ENCODE results near the gene GTF3C5. TPM values are rescaled to one million over a fixed set of nuclear protein-coding genes. Genes with fewer than 3 reads are reported as not detected.
"Not testable (repeated sequence)": the region's sequence is repeated elsewhere in the genome, so short reads cannot be mapped to it uniquely, and the experiment has no call there.

Gene GTF3C5
- total RNA-seq, 1 experiment from 2014 or later, result 104 TPM

DNA sequence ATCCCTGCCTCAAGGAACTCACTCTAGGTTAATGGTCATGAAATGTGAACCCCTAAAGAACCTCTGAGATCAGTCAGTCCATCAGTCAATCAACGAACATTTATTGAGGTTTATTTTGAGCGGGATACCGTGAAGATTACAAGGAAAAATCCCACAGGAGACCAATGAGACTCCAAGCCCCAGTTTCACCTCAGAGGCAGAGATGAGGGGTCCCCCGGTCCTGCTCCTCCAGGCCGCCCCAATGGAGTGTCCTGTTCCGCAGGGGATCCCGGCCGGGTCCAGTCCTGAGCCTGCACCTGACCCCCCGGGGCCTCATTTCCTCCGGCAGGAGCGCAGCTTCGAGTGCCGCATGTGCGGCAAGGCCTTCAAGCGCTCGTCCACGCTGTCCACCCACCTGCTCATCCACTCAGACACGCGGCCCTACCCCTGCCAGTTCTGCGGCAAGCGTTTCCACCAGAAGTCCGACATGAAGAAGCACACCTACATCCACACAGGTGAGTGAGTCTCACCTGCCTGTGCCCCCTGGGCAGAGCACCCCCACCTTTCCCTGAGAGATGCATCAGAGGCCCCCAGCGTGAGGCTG is 41.3 kb upstream of the GTF3C5 start:
- H3K27me3 Mint-ChIP-seq (ENCODE audit: low read depth), result peaks cover 3% of the 10 kb centered on the region; the same call in 1 of the 2 replicates
- H3K4me3 Mint-ChIP-seq, result no peak overlapping the region
- no peak for DNase-seq (ENCODE audit: low spot score)
- H3K9me3 Mint-ChIP-seq, result peaks cover 5% of the 10 kb centered on the region
- ChIA-PET CTCF (interaction anchor here (1.2 kb wide), 1 partner anchor 199 kb away, joined by 3 read pairs; no protein-coding TSS in a partner anchor), POLR2A (no interaction called here)
- no peak for ATAC-seq
- H3K4me1 Mint-ChIP-seq, result peaks cover 29% of the 10 kb centered on the region
- H3K36me3 Mint-ChIP-seq, result no peaks in the 10 kb centered on the region
- no peak overlapping the region for H3K27ac Mint-ChIP-seq
- TF ChIP-seq TCF7 (CRISPR knock-in tag; IDR thresholded peaks at IDR 0.05; ENCODE audit: low read depth) (no peak), CREM (CRISPR knock-in tag; IDR thresholded peaks at IDR 0.05) (no peak), GRHL2 (CRISPR knock-in tag; IDR thresholded peaks at IDR 0.05; ENCODE audit: insufficient replicate concordance, severe bottlenecking) (no peak), JAZF1 (CRISPR knock-in tag; IDR thresholded peaks at IDR 0.05) (no peak), ZNF416 (CRISPR knock-in tag; IDR thresholded peaks at IDR 0.05) (no peak), ZNF512 (CRISPR knock-in tag; IDR thresholded peaks at IDR 0.05; ENCODE audit: borderline replicate concordance) (no peak), ELF4 (CRISPR knock-in tag; IDR thresholded peaks at IDR 0.05; ENCODE audit: low read depth) (no peak), NR1H2 (CRISPR knock-in tag; IDR thresholded peaks at IDR 0.05) (no peak), FOXK1 (CRISPR knock-in tag; IDR thresholded peaks at IDR 0.05) (no peak), E2F5 (CRISPR knock-in tag; IDR thresholded peaks at IDR 0.05) (no peak), ATF1 (CRISPR knock-in tag; IDR thresholded peaks at IDR 0.05) (no peak), MYBL2 (CRISPR knock-in tag; IDR thresholded peaks at IDR 0.05) (no peak), SMAD3 (CRISPR knock-in tag; IDR thresholded peaks at IDR 0.05; ENCODE audit: borderline replicate concordance) (no peak), SOX15 (CRISPR knock-in tag; IDR thresholded peaks at IDR 0.05) (no peak), MXD4 (CRISPR knock-in tag; IDR thresholded peaks at IDR 0.05; ENCODE audit: borderline replicate concordance) (no peak)
- TF ChIP-seq, protein P1, sequence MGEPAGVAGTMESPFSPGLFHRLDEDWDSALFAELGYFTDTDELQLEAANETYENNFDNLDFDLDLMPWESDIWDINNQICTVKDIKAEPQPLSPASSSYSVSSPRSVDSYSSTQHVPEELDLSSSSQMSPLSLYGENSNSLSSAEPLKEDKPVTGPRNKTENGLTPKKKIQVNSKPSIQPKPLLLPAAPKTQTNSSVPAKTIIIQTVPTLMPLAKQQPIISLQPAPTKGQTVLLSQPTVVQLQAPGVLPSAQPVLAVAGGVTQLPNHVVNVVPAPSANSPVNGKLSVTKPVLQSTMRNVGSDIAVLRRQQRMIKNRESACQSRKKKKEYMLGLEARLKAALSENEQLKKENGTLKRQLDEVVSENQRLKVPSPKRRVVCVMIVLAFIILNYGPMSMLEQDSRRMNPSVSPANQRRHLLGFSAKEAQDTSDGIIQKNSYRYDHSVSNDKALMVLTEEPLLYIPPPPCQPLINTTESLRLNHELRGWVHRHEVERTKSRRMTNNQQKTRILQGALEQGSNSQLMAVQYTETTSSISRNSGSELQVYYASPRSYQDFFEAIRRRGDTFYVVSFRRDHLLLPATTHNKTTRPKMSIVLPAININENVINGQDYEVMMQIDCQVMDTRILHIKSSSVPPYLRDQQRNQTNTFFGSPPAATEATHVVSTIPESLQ (CRISPR knock-in tag; IDR thresholded peaks at IDR 0.05), result no peak
- TF ChIP-seq, protein P2, sequence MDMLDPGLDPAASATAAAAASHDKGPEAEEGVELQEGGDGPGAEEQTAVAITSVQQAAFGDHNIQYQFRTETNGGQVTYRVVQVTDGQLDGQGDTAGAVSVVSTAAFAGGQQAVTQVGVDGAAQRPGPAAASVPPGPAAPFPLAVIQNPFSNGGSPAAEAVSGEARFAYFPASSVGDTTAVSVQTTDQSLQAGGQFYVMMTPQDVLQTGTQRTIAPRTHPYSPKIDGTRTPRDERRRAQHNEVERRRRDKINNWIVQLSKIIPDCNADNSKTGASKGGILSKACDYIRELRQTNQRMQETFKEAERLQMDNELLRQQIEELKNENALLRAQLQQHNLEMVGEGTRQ (CRISPR knock-in tag; IDR thresholded peaks at IDR 0.05), result no peak
- TF ChIP-seq, protein P3, sequence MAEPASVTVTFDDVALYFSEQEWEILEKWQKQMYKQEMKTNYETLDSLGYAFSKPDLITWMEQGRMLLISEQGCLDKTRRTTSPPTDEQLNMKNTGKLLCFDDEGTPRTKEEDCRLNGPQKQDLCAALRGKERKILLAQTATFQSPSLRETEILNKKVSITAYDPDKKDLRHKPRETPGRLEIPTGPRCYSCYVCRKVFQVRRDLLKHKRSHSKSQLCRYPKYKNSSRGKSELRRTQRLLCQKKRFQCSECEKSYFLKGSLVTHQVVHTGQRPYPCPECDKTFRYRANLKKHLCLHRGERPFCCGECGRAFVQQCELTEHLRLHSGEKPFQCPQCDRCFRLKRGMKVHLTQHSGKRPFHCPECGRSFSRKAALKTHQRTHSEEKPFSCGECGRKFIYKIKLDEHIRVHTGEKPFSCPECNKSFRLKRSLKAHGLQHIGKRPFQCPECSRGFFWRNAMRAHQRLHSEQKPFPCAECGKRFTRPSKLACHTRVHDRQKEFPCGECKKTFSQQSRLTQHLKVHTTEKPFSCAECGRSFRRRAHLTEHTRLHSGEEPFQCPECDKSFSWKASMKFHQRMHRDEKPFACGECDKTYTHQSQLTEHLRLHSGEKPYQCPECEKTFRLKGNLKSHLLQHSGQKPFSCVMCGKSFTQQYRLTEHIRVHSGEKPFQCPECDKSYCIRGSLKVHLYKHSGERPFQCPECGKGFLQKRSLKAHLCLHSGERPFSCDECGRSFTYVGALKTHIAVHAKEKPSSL (CRISPR knock-in tag; conservative IDR thresholded peaks at IDR 0.05), result no peak
- TF ChIP-seq, protein P4, sequence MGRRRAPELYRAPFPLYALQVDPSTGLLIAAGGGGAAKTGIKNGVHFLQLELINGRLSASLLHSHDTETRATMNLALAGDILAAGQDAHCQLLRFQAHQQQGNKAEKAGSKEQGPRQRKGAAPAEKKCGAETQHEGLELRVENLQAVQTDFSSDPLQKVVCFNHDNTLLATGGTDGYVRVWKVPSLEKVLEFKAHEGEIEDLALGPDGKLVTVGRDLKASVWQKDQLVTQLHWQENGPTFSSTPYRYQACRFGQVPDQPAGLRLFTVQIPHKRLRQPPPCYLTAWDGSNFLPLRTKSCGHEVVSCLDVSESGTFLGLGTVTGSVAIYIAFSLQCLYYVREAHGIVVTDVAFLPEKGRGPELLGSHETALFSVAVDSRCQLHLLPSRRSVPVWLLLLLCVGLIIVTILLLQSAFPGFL (CRISPR knock-in tag; IDR thresholded peaks at IDR 0.05; ENCODE audit: borderline replicate concordance), result no peak
- TF ChIP-seq, protein P5, sequence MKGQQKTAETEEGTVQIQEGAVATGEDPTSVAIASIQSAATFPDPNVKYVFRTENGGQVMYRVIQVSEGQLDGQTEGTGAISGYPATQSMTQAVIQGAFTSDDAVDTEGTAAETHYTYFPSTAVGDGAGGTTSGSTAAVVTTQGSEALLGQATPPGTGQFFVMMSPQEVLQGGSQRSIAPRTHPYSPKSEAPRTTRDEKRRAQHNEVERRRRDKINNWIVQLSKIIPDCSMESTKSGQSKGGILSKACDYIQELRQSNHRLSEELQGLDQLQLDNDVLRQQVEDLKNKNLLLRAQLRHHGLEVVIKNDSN (CRISPR knock-in tag; IDR thresholded peaks at IDR 0.05), result no peak

- peaks cover 35% of the 10 kb centered on the region for H3K4me1 Mint-ChIP-seq
- not testable (repeated sequence) for H3K4me3 Mint-ChIP-seq
These were observed 40.7 kb upstream of the GTF3C5 start for GRCh38 chr9:132989998-132990557.

More at GRCh38 chr9:132989998-132990557, 40.7 kb upstream of the GTF3C5 start:
- CTCF ChIA-PET, result interaction anchor here (0.8 to 3.4 kb wide), 3 partner anchors 12 to 32 kb away, joined by 4 to 23 read pairs (median 5); partner anchors contain the start of gene GFI1B
- DNase-seq (ENCODE audit: low spot score); H3K36me3 Mint-ChIP-seq; ATAC-seq; H3K27ac Mint-ChIP-seq; H3K27me3 Mint-ChIP-seq (ENCODE audit: low read depth); H3K9me3 Mint-ChIP-seq; POLR2A ChIA-PET: not testable (repeated sequence)

All from WTC11 (cell line).